Right renal pelvis (tissue), 4 donors: Measurements from ENCODE around the gene GPS1. TPM values are rescaled to one million over a fixed set of nuclear protein-coding genes. Genes with fewer than 3 reads are reported as not detected.

Experiments
- DNase-seq, 4 donors: peaks; one replicate each; pipeline ENCODE4 v3.0.0-alpha.2; 2013; ENCODE audit warnings: low read depth in 4 of 4, low spot score in 3 of 4, missing footprints in 1 of 4
- polyA plus RNA-seq, 4 donors: library from polyadenylated mRNA; unstranded; fragments of 120-200 nt; gene quantifications; one replicate each; pipeline ENCODE4 v1.2.1, GENCODE V29; 2013; ENCODE audit not compliant: insufficient read length in 4 of 4

Gene GPS1
- polyA plus RNA-seq, 4 donors, result 107 to 145 (median 110) TPM

- no peak for DNase-seq
Measured at GRCh38 chr17:82039695-82040299, 11.9 kb upstream of the GPS1 start.

DNA sequence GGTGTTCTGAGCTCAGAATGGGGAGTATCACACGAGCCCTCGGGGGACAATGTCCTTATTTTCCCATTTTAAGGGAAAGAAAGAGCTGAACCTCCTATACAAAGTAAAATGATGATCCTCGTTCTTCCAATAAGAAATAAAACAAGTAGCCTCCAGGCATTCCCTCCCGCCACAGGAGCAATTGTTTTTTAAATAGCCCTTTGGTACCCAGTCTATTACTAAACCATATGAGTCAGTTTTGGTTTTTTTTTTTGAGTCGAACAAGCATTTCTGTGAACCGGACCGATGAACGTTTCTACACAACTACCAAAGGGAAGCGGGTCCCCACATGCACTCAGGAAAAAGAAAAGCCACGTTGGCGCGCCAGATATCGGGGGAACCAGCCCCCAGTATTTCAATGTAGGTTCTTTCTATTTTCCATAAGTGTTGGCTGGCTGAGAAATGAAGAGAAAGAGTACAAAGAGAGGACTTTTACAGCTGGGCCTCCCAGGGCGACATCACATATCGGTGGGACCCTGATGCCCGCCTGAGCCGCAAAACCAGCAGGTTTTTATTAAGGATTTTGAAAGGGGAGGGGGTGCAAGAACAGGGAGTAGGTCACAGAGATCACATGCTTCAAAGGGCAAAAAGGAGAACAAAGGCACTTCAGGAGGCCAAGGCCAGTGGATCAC is 10.4 kb upstream of the GPS1 start:
- no peak for DNase-seq

DNA sequence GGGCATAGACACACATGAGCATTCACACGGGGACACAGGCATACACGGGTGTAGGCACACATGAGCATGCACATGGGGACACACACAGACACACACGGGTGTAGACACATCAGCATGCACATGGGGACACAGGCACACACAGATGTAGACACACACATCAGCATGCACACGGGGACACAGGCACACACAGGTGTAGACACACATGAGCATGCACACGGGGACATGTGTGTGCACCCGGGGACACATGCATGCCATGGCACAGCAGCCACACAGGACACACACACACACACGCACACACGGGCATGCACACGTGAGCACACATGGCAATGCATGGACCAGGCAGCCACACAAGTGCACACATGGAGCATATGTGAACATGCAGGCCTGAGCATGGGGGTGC is 9.0 kb upstream of the GPS1 start:
- no peak for DNase-seq

DNA sequence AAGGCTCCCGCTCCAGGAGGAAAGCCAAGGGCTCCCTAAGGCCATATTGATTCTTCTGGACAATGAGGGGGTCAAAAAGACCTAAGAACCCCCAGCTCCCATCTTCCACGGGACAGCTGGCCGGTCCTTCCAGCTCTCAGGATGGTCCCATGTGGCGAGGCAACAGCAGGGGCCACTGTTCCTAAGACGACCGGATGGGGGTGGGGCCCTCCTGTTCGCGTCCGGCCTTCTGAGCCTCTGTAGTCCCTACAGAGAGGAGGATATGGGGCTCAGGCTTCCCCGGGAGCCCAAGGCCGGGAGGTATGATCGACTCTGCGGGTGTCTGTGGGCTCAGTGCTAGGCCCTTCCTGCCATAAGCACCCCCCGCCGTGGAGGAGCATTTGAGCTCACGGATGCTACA is 8.2 kb upstream of the GPS1 start:
- no peak for DNase-seq

DNA sequence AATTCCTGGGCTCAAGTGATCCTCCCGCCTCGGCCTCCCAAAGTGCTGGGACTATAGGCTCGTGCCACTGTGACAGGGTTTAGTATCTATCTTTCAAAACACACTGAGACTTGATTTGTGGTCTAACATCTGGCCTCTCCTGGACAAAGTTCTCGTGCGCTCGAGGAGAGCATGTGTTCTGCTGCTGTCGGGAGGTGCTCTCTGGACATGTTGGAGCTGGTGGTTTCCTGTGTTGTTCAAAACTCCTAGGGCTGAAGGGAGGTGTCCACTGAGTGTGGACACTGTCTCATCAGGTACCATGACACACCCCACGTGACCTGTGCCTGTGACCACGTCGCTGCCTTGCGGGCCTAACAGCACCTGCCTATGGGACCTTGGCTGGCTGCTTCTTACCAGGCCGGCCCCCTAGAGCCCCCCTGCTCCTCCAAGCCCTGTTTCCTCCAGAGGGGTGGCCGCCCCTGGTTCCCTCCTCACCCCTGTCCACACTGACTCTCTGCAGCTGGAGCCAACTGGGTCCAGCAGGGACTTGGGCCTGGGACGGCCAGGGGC is 5.7 kb upstream of the GPS1 start:
- no peak for DNase-seq

DNA sequence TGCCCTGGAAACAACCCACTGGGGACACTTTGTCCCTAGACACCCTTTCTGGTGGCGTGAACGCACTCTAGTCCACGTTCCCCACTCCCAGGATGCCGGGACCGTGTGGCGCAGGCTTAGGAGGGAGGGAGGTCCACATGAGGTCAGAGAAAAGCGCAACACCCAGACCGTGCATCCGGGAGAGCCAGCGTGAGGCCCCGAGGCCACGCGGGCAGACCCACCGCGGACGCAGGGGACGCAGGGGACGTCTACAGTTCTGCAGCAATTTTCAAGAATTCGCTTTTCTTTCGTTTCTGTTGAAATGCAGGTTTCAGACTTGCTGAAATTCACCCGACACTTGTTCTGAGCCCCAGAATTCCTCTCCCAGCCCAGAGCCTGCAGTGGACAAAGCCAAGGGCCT is 4.8 kb upstream of the GPS1 start:
- DNase-seq, result no peak

DNA sequence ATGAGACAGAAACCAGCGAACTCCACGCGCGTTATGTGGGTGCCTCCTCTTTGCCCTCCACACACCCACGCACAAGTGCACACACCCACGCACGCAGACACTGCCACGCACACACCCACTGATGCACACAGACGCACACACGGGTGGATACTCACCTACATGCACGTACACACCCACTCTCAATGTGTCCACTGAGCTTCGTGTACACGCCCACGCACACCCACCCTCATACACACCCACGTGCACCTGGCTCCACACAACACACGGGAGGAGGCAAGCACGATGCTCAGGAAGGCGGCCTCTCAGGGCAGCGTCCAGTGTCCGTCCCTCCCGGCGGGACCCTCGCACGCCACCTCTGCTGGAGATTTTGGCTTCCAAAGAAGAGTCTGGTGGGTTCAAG is 4.3 kb upstream of the GPS1 start:
- no peak for DNase-seq

DNA sequence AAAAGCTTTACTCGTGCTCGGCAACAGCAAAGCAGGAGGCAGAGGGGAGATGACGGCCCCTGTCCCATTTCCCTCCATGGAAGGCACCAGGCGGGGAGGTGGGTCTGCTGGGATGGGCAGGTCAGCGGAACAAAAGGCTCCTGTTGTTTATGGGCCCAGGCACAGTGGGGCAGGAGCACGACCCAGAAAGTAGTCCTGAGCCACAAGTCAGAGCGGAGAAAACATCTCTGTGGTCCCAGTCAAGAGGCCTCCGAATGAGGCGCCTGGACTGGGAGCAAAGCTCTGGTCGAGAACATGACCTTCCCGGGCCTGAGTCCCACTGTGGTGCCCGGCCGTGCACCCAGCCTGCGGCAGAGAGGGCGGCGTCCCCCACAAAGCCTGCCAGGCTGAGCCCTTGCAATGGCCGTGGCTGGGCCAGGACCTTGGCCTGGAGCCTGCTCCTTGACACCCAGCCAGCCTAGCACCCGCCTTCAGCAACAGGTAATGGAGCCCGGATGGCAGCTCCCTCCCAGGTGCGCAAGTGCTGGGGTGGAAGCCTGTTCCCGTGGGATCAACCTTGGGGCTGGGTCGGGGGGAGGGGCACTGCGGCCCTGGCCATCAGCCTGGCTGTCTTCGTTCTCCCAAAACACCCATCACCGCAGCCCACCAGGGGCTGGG is 3.7 kb upstream of the GPS1 start:
- DNase-seq, result no peak

- no peak for DNase-seq
Measured at GRCh38 chr17:82048571-82048971, 3.1 kb upstream of the GPS1 start.

DNA sequence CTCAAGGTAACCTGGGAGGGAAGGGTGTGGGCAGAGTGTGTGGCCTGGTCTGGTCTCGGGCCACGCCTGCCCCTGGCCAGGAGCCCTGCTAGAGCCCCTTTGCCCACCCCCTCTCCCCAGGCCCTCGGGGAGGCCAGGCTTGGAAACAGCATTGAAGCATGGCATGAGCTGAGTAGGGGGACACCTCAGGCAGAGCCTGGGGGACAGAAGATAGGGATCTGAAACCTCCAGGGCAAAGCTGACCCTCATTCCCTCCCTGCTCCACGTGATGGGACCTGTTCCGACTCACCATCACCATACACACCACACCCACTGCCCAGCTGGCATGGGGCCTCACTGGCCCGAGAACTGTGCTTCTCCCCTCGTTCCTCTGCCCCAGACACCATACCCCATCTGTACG is 2.6 kb upstream of the GPS1 start:
- no peak for DNase-seq

DNA sequence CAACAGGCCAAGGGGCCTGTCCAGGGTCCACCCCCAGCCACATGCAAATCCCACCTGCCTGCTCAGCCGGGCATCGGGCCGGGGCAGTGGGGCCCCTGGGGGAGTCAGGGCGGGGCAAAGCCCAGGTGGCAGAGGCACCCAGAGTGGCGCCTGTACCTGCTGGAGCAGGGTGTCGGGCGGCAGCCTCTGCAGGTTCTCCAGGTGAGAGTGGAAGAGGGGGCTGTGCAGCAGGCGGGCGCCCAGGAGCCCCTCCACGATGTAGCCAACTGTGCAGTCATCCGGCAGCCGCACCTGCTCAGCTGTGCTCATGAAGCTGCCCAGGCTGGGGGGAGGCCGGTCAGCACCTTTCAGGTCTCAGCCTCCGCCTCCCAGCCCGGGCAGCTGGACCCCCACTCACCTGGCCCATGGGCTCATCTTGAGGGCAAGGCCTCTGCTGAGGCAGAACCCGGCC is 2.2 kb upstream of the GPS1 start:
- no peak for DNase-seq

GRCh38 chr17:82050152-82050760 is 1.4 kb upstream of the GPS1 start:
- DNase-seq, result no peak

- DNase-seq, result no peak
Measured at GRCh38 chr17:82050761-82051641, 697 bp upstream of the GPS1 start.

GRCh38 chr17:82052638-82053059 is 951 bp downstream of the GPS1 start:
- DNase-seq, result no peak

DNA sequence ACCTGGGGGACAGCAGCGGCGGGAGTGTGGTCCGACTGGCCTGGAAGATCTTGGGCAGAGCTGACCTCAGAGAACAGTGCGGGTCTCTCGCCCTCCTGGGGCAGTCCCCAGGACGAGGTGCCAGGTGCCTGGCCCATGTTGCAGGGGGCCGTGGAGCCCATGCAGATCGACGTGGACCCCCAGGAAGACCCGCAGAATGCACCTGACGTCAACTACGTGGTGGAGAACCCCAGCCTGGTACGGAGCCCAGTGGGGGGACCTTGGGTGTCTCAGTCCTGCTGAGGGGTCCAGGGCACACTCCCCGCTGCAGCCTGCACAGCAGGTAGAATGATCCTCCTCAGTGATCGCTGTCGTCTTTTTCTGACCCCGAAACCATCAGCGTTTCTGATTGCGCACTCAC is 1.4 kb downstream of the GPS1 start:
- DNase-seq, result no peak

DNA sequence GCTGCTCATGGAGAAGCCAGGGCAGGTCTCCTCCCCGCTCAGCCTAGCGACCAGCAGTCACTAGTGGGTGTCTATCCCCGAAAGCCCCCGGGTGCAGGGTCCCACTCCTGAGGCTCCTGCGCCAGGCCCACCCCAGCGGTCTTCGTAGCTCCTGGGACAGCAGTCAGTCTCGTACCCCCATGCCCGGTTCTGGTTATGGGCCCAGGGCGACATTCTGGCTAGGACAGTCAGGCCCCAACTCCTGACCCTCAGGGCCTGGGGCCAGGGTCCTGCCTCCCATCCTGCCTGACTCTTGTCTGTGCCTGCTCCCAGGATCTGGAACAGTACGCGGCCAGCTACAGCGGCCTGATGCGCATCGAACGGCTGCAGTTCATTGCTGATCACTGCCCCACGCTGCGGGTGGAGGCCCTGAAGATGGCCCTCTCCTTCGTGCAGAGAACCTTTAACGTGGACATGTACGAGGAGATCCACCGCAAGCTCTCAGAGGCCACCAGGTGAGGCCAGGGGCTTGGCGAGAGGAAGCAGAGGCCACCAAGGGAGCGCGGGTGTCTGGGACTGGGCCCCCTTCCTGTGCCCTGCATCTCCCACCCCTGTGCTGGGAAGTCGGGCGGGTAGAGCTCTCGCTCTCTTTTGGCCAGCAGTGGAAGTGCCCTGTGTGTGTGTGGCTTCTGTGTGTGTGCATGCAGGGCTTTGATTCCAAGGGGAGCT is 2.0 kb downstream of the GPS1 start:
- DNase-seq, result no peak

DNA sequence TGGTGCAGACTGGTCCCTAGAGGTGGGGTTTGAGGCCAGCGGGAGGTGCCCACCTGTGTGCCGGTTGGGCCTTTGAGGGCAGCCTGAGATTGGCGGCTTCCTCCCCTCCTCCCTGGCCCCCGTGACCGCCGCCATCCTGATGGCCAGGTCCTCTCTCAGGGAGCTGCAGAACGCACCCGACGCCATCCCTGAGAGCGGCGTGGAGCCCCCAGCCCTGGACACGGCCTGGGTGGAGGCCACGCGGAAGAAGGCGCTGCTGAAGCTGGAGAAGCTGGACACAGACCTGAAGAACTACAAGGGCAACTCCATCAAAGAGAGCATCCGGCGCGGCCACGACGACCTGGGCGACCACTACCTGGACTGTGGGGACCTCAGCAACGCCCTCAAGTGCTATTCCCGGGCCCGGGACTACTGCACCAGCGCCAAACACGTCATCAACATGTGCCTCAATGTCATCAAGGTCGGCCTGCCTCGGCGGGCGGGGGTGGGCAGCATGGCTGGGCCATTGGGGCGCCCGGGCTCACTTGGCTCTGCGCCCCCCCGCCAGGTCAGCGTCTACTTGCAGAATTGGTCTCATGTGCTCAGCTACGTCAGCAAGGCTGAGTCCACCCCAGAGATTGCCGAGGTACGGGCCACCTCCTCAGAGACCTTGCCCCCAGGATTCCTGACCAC is 2.8 kb downstream of the GPS1 start:
- DNase-seq, result no peak

DNA sequence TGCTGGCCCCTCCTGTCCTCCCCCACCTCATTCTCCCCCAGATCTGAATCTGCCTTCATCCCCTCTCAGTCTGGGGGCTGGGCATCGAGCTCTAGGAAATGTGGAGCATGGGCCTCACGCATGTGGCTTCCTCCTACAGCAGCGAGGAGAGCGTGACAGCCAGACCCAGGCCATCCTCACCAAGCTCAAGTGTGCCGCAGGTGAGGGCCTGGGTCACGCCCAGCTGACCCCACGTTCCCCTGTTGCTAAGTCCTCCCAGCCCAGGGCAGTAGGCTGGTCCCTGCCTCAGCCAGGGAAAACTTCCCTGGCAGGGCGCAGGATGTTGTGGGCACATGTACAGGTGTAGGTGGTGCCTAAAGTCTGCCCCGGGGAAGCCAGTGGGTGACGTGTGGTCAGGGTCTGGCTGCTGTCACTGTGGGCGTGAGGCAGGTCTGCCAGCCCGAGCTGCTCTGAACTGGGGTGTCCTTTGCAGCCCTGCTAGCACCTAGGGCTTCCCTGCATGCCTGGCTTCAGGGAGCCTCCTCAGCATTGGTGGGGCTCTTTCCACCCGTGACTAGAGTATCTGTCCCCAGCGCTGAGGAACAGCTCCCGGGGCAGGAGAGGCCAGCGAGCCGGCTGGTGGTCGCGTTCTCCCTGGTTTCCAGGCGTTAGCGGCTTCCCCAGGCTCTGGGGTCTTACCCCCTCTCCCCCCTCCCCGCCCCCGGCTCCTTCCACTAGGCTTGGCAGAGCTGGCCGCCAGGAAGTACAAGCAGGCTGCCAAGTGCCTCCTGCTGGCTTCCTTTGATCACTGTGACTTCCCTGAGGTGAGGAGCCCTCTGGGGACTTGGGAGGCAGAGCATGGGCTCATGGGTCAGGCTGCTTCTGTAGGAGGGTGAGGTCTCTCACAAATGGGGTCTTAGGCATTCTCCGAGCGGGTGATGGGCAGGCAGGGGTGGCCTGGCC is 3.6 kb downstream of the GPS1 start:
- no peak for DNase-seq
